ENCODE data around the gene PLAAT1. TPM values are rescaled to one million over a fixed set of nuclear protein-coding genes. Genes with fewer than 3 reads are reported as not detected.
A peak's percentile ranks its signal among the peaks of the same experiment; 100 is the strongest.

Gene PLAAT1
- total RNA-seq (2021) (3.9 to 5.0 TPM (median 4.8 TPM) in 3 replicates), Bru-seq, nascent RNA (percentile 54 among the genes with signal in this experiment)
- long read RNA-seq, experiment 1, transcript HRASLS-201 (4 exons, 1,066 nt): major isoform, 15 of 18 reads
- long read RNA-seq, experiment 1, partial matches to known transcripts: 0 of 18 reads
- long read RNA-seq, experiment 1, other reads (novel, unspliced or antisense): 3 of 18 reads
- long read RNA-seq, experiment 2, transcript HRASLS-201 (4 exons, 1,066 nt): major isoform, 7 of 11 reads
- long read RNA-seq, experiment 2, partial matches to known transcripts: 0 of 11 reads
- long read RNA-seq, experiment 2, other reads (novel, unspliced or antisense): 4 of 11 reads
- long read RNA-seq, experiment 3, partial matches to known transcripts: 0 of 2 reads
- long read RNA-seq, experiment 3, other reads (novel, unspliced or antisense): 1 of 2 reads

DNA sequence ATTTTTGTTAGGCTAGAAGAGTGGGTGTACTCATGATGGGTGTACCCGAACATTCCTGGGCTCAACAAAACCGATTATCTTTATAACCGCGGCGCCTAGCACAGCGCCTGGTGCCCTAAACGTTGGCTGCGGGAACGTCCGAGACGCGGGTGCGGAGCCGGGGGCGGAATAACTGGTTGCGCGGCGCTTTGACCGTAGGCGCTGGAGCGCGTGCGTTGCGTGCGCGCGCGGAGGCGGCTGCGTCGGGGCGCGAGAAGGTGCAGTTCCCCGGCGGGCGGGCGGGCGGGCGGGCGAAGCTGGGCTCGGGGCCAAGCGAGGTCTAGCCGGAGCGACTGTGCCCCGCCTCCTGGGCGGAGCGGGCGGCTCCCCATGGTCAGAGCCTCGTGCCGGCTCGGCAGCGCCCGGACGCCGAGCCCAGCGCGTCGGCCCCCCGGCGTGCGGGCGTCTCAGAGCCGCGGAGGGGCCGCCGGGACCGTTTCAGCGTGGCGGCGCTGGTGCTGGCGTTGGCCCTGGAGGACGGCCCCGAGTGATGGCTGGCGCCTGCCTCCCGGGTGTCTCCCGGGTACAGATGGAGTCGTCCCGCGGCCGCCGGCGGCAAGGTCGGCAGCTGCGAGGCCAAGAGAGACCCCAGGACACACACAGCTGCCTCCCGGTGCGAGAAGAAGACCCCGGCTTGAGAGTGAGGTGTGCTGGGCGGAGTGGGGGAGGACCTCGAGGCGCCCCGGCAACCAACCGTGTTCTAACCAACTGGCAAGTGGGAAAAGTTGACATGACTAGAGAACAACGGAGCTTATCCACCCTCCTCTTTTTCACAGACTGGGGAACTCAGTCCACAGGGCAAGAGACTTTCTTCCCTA lies at the start of gene PLAAT1:
Gene PLAAT1, plus strand, starts transcription at position 373 of the 857 bp plus-strand sequence. CDS start 14,429 bp downstream, outside the sequence.
- Mint-ChIP-seq H3K9me3 (peaks cover 12% of the 10 kb centered on the region; the same call in 1 of the 2 replicates), H3K27me3 (ENCODE audit: low read depth) (peaks cover 19% of the 10 kb centered on the region), H3K27ac (no peak within 1 kb of the TSS), H3K4me1 (peaks cover 20% of the 10 kb centered on the region), H3K36me3 (no peaks in the 10 kb centered on the region), H3K4me3 (peak within 1 kb of the TSS; percentile 71)
- ChIA-PET CTCF (no interaction called here), POLR2A (interaction anchor here (0.6 to 1.2 kb wide), 3 partner anchors 81 to 323 kb away, joined by 3 to 4 read pairs (median 3); partner anchors contain the start of gene MB21D2)
- ATAC-seq (peak; percentile 90), DNase-seq (ENCODE audit: low spot score) (peak; percentile 68)
- TF ChIP-seq MAX (CRISPR knock-in tag; IDR thresholded peaks at IDR 0.05) (peak; percentile 83), CBFB (CRISPR knock-in tag; IDR thresholded peaks at IDR 0.05; ENCODE audit: low read depth) (no peak), TEAD1 (CRISPR knock-in tag; IDR thresholded peaks at IDR 0.05) (peak; percentile 44; the same call in 1 of the 2 replicates), HMGXB4 (CRISPR knock-in tag; IDR thresholded peaks at IDR 0.05) (peak; percentile 90), USF1 (CRISPR knock-in tag; IDR thresholded peaks at IDR 0.05) (no peak), ZNF317 (CRISPR knock-in tag; IDR thresholded peaks at IDR 0.05; ENCODE audit: borderline replicate concordance, low read depth) (0 out of 2 replicates have a peak, but pooled peaks have one; percentile 47), ATF6 (CRISPR knock-in tag; IDR thresholded peaks at IDR 0.05) (no peak), ATF1 (CRISPR knock-in tag; IDR thresholded peaks at IDR 0.05) (no peak), NFE2L1 (CRISPR knock-in tag; IDR thresholded peaks at IDR 0.05) (peak; percentile 77; the same call in 1 of the 2 replicates), FOXP1 (CRISPR knock-in tag; IDR thresholded peaks at IDR 0.05; ENCODE audit: borderline replicate concordance) (peak; percentile 80; the same call in 1 of the 2 replicates), SP1 (CRISPR knock-in tag; conservative IDR thresholded peaks at IDR 0.05) (peak; percentile 62), ATF2 (CRISPR knock-in tag; IDR thresholded peaks at IDR 0.05; ENCODE audit: borderline replicate concordance, low read depth) (no peak), ZNF416 (CRISPR knock-in tag; IDR thresholded peaks at IDR 0.05) (no peak), CREM (CRISPR knock-in tag; IDR thresholded peaks at IDR 0.05) (0 out of 2 replicates have a peak, but pooled peaks have one; percentile 46), RORB (CRISPR knock-in tag; IDR thresholded peaks at IDR 0.05) (no peak), MYBL2 (CRISPR knock-in tag; IDR thresholded peaks at IDR 0.05) (0 out of 2 replicates have a peak, but pooled peaks have one; percentile 51), FOXK1 (CRISPR knock-in tag; IDR thresholded peaks at IDR 0.05) (peak; percentile 63; the same call in 1 of the 2 replicates), ELF4 (CRISPR knock-in tag; IDR thresholded peaks at IDR 0.05; ENCODE audit: low read depth) (no peak)
- TF ChIP-seq, protein P1, sequence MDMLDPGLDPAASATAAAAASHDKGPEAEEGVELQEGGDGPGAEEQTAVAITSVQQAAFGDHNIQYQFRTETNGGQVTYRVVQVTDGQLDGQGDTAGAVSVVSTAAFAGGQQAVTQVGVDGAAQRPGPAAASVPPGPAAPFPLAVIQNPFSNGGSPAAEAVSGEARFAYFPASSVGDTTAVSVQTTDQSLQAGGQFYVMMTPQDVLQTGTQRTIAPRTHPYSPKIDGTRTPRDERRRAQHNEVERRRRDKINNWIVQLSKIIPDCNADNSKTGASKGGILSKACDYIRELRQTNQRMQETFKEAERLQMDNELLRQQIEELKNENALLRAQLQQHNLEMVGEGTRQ (CRISPR knock-in tag; IDR thresholded peaks at IDR 0.05): 0 out of 2 replicates have a peak, but pooled peaks have one; percentile 10
- TF ChIP-seq, protein P2, sequence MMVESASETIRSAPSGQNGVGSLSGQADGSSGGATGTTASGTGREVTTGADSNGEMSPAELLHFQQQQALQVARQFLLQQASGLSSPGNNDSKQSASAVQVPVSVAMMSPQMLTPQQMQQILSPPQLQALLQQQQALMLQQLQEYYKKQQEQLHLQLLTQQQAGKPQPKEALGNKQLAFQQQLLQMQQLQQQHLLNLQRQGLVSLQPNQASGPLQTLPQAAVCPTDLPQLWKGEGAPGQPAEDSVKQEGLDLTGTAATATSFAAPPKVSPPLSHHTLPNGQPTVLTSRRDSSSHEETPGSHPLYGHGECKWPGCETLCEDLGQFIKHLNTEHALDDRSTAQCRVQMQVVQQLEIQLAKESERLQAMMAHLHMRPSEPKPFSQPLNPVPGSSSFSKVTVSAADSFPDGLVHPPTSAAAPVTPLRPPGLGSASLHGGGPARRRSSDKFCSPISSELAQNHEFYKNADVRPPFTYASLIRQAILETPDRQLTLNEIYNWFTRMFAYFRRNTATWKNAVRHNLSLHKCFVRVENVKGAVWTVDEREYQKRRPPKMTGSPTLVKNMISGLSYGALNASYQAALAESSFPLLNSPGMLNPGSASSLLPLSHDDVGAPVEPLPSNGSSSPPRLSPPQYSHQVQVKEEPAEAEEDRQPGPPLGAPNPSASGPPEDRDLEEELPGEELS (CRISPR knock-in tag; IDR thresholded peaks at IDR 0.05): peak; percentile 75; the same call in 1 of the 2 replicates
- TF ChIP-seq, protein P3, sequence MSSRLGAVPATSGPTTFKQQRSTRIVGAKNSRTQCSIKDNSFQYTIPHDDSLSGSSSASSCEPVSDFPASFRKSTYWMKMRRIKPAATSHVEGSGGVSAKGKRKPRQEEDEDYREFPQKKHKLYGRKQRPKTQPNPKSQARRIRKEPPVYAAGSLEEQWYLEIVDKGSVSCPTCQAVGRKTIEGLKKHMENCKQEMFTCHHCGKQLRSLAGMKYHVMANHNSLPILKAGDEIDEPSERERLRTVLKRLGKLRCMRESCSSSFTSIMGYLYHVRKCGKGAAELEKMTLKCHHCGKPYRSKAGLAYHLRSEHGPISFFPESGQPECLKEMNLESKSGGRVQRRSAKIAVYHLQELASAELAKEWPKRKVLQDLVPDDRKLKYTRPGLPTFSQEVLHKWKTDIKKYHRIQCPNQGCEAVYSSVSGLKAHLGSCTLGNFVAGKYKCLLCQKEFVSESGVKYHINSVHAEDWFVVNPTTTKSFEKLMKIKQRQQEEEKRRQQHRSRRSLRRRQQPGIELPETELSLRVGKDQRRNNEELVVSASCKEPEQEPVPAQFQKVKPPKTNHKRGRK (CRISPR knock-in tag; IDR thresholded peaks at IDR 0.05; ENCODE audit: borderline replicate concordance): 0 out of 2 replicates have a peak, but pooled peaks have one; percentile 22
- TF ChIP-seq, protein P4, sequence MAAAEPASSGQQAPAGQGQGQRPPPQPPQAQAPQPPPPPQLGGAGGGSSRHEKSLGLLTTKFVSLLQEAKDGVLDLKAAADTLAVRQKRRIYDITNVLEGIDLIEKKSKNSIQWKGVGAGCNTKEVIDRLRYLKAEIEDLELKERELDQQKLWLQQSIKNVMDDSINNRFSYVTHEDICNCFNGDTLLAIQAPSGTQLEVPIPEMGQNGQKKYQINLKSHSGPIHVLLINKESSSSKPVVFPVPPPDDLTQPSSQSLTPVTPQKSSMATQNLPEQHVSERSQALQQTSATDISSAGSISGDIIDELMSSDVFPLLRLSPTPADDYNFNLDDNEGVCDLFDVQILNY (CRISPR knock-in tag; IDR thresholded peaks at IDR 0.05): peak; percentile 80; the same call in 1 of the 2 replicates

Data from WTC11 (cell line).